Measurements from ENCODE around the gene FERMT2. TPM values are rescaled to one million over a fixed set of nuclear protein-coding genes. Genes with fewer than 3 reads are reported as not detected.

FERMT2 gene
- total RNA-seq, 1 donor from 2014 or later = 166 TPM

- no peaks in the 10 kb centered on the region for H3K36me3 ChIP-seq
- no peak for DNase-seq (ENCODE audit: low spot score)
- Mint-ChIP-seq H3K27me3 (ENCODE audit: insufficient read depth, low read depth) (no peaks in the 10 kb centered on the region), H3K27ac (no peak overlapping the region), H3K4me1 (peaks cover 4% of the 10 kb centered on the region), H3K9me3 (peaks cover 4% of the 10 kb centered on the region), H3K36me3 (peaks cover 21% of the 10 kb centered on the region), H3K4me3 (no peak overlapping the region)
- H3K4me1 ChIP-seq = no peaks in the 10 kb centered on the region
- no peak overlapping the region for H3K4me3 ChIP-seq
- H3K27ac ChIP-seq = peak overlapping the region; percentile 8
- peaks cover 4% of the 10 kb centered on the region for H3F3A ChIP-seq (ENCODE audit: low read depth)
- no peaks in the 10 kb centered on the region for H3K9me3 ChIP-seq (ENCODE audit: low read depth)
- H3K27me3 ChIP-seq = no peaks in the 10 kb centered on the region
- H3K9ac ChIP-seq = no peak overlapping the region
- no peaks in the 10 kb centered on the region for H4K20me1 ChIP-seq (ENCODE audit: low read depth)
- H2AFZ ChIP-seq (replicated peaks) = no peak overlapping the region
- no peak for TF ChIP-seq EZH2phosphoT487 (IDR thresholded peaks at IDR 0.05)
- no peak for TF ChIP-seq EZH2 (IDR thresholded peaks at IDR 0.05)
- TF ChIP-seq CTCF (IDR thresholded peaks at IDR 0.05) = no peak
- no peak overlapping the region for H3K4me2 ChIP-seq
- no peaks in the 10 kb centered on the region for H3K79me2 ChIP-seq (ENCODE audit: low read depth)
Measured at GRCh38 chr14:52852810-52853521, 97.9 kb downstream of the FERMT2 start.

- Histone ChIP-seq H3K4me2 (no peak overlapping the region), H4K20me1 (ENCODE audit: low read depth) (no peaks in the 10 kb centered on the region), H3K9ac (no peak overlapping the region), H3K27me3 (no peaks in the 10 kb centered on the region), H3K9me3 (ENCODE audit: low read depth) (no peaks in the 10 kb centered on the region), H2AFZ (replicated peaks) (no peak overlapping the region), H3K27ac (no peak overlapping the region), H3K4me1 (no peaks in the 10 kb centered on the region), H3F3A (ENCODE audit: low read depth) (peaks cover 4% of the 10 kb centered on the region), H3K4me3 (no peak overlapping the region), H3K36me3 (no peaks in the 10 kb centered on the region), H3K79me2 (ENCODE audit: low read depth) (no peaks in the 10 kb centered on the region)
- Mint-ChIP-seq H3K27ac (no peak overlapping the region), H3K4me1 (peaks cover 4% of the 10 kb centered on the region), H3K36me3 (peaks cover 6% of the 10 kb centered on the region), H3K4me3 (no peak overlapping the region), H3K9me3 (peaks cover 4% of the 10 kb centered on the region), H3K27me3 (ENCODE audit: insufficient read depth, low read depth) (peaks cover 6% of the 10 kb centered on the region)
- TF ChIP-seq CTCF (IDR thresholded peaks at IDR 0.05) = no peak
- no peak for TF ChIP-seq EZH2 (IDR thresholded peaks at IDR 0.05)
- TF ChIP-seq EZH2phosphoT487 (IDR thresholded peaks at IDR 0.05) = no peak
- DNase-seq (ENCODE audit: low spot score) = no peak
Measured at GRCh38 chr14:52850451-52850909, 100.4 kb downstream of the FERMT2 start.

DNA sequence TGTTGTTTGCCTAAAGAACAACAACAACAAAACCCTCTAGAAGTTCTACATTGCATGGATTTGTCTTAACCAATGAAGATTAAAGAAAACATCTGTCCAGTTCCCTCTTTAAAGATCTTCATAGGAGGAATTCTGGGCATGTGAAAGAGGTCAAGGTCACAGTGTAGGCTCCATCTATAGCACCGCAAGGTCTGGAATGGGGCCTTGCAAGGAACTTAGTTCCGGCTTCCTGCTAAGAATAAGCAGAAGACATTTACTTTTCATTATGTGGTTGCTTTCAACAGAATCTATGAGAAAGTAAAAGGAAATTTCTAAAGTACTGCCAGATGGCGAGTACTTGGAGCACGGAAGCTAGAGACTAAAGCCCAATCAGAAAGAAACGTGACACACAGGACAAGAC, 102.2 kb downstream of the FERMT2 start:
- no peak for TF ChIP-seq CTCF (IDR thresholded peaks at IDR 0.05)
- TF ChIP-seq EZH2phosphoT487 (IDR thresholded peaks at IDR 0.05) = no peak
- no peak overlapping the region for H2AFZ ChIP-seq (replicated peaks)
- no peaks in the 10 kb centered on the region for H3K9me3 ChIP-seq (ENCODE audit: low read depth)
- peaks cover 12% of the 10 kb centered on the region for H3K4me1 ChIP-seq
- Mint-ChIP-seq H3K4me3 (no peak overlapping the region), H3K4me1 (peaks cover 16% of the 10 kb centered on the region), H3K36me3 (peaks cover 3% of the 10 kb centered on the region), H3K27ac (no peak overlapping the region), H3K27me3 (ENCODE audit: insufficient read depth, low read depth) (peaks cover 8% of the 10 kb centered on the region), H3K9me3 (peaks cover 4% of the 10 kb centered on the region)
- no peak overlapping the region for H3K4me3 ChIP-seq
- no peaks in the 10 kb centered on the region for H3K36me3 ChIP-seq
- no peak overlapping the region for H3K27ac ChIP-seq
- no peak overlapping the region for H3K9ac ChIP-seq
- no peaks in the 10 kb centered on the region for H3K79me2 ChIP-seq (ENCODE audit: low read depth)
- DNase-seq (ENCODE audit: low spot score) = no peak
- no peaks in the 10 kb centered on the region for H3K27me3 ChIP-seq
- H3K4me2 ChIP-seq = no peak overlapping the region
- no peaks in the 10 kb centered on the region for H4K20me1 ChIP-seq (ENCODE audit: low read depth)
- peaks cover 12% of the 10 kb centered on the region for H3F3A ChIP-seq (ENCODE audit: low read depth)

Data from neural progenitor cell (in vitro differentiated cells).